Activated naive CD4-positive, alpha-beta T cell (primary cell): ENCODE results near the gene B9D1.
"Not testable (repeated sequence)": the region's sequence is repeated elsewhere in the genome, so short reads cannot be mapped to it uniquely, and the experiment has no call there.

ENCODE experiments used
- DNase-seq, 4 experiments: peaks; one replicate each; lab custom pipeline; 2025; lab: John Stamatoyannopoulos, UW

Gene B9D1

GRCh38 chr17:19359151-19359550 lies 3.4 kb downstream of the B9D1 start:
- DNase-seq = no peak

DNA sequence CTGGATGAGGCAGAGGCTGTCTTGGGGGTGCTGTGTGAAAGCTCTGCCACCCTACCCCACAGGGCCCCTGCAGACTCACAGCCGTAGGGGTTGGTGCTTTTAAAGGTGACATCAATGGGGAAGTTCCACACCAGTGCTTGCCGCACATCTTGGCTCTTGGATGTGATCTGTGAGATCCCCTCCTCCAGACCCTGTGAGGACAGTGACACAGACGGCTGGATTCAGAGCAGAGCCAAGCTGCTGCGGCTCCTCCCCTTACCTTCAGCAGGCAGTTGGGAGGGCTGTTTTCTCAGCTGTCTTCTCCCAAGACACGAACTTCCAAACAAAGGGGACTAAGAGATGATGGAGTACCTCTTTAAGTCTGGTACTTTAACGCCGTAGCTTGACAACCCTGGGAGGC lies 4.8 kb downstream of the B9D1 start:
- no peak for DNase-seq

GRCh38 chr17:19357351-19357750 lies 5.2 kb downstream of the B9D1 start:
- no peak for DNase-seq

GRCh38 chr17:19354748-19355147 lies 7.8 kb downstream of the B9D1 start:
- no peak for DNase-seq

DNA sequence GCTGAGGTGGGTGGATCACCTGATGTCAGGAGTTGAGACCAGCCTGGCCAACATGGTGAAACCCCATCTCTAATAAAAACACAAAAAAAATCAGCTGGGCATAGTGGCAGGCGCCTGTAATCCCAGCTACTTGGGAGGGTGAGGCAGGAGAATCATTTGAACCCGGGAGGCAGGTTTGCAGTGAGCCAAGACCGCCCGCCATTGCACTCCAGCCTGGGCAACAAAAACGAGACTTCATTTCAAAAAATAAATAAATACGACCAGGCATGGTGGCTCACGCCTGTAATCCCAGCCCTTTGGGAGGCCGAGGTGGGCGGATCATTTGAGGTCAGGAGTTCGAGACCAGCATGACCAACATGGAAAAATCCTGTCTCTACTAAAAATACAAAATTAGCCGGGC lies 9.1 kb downstream of the B9D1 start:
- not testable (repeated sequence) for DNase-seq

GRCh38 chr17:19348806-19349205 lies 13.7 kb downstream of the B9D1 start:
- DNase-seq = no peak

DNA sequence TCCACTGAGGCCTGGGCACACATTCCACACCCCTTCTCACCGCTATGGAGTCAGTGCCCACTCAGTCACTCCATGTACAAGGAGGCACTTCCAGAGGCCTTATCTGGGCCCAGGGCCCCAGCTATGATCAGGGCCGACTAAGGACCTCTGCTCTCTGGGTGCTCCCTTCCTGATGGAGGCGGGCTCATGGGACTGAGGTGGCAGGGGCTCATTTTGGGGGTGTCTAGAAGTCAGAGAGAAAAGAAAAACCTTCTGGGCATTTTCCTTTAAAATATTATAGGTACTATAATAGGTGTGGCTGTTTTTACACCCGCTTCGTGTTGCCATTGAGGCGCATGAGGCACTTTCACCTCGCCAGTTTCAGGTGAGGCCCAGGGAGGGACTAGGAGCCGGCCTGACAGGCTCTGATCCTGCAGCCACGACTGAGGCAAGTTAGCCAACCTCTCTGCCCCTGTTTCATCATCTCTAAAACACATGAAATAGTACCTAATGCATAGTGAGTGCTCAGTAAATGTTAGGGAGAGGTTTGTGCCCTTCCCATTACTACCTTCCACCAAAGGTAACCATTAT lies 14.4 kb downstream of the B9D1 start:
- no peak for DNase-seq

DNA sequence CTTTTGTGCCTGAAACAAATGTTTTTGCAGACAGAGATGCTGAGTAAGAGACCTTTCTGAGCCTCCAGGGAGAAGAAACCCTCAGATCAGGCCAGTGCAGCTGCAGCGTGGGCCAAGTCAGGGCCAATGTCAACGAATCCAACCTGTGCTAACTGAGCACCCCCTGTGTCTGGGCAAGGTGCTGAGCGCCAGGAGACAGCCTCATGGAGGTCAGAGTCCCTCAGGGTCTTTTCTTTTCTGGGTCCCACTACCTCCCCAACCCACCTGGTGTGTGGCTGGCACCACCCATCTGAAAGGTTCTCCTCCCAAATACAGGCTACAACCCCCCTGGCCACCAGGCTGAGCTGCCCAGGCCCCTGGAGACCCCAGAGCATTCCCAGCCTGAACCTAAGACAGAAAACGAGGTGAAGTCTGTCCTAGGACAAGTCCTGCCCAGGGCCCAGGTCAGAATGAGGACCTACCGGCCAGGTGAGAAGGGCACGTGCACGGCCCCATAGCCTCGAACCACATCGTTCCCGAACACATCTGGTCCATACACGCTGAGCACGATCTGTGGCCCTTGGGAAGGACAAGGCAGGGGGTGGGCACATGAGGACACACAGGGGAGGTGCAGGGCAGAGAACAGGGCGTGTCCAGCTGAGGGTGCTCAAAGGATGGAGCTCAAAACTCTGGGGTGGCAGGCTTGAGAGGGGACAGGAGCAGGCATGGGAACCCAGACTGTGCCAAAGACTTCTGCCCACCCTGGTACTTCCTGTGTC lies 15.0 kb downstream of the B9D1 start:
- no peak for DNase-seq

DNA sequence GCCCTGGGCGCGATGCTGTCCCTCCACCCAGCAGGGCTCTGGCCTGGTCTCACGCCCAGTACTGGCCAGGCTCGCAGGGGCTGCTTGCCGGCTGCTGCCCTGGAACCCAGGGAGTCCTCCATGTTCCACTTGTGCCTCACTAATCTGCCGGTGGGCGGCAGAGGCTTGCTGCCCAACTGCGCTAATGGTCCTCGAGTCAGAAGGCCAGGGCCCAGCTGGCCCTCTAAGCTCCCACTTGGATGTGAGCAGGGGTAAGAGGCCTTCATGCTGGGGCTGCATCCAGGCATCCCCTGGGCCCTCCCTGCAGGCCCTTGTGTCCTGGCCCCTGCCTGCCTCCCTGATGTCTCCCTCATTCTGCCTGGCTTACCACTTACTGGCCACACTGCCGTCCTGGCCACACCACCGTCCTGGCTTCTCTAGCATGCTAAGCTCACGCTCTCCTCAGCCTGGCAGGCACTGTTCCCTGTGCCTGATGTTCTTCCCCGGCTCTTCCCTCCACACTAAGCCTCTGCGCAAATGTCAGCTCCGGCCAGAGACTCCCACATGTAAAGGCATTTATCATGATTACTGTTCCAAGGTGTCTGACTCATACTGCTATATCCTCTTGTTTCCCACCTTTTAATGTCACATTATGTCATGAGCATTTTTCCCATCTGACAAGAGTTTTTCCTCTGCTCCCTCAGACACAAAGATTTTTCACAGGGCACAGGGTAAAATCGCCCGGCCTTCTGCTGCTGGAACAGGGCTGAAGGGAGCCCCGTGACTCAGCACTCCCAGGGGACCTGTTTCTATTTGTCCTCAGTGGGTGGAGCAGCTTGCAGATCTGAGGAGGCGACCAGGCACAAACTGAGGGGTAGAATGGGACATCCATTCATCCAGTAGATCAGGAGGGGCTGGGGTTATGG lies 15.9 kb downstream of the B9D1 start:
- no peak for DNase-seq

- DNase-seq = no peak
Measured at GRCh38 chr17:19345486-19346350, 16.8 kb downstream of the B9D1 start.

DNA sequence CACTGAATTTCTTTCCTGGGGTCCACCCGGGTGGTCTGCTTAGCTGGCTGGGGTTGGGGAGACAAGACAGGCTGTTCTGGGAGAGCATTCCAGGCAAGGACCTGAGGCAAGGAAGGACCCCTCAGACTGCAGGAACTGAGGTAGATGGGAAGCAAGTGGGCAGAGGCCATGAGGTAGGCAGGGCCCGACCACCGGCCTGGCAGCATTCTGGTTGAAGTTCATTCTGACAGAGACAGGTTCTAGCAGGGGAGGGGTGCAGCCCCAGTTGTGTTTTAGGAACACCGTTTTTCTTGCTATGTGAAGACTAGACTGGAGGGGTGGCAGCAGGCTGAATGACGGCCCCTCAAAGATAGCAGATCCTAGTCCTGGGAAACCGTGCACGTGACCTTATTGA lies 17.5 kb downstream of the B9D1 start:
- no peak for DNase-seq

GRCh38 chr17:19344311-19345066 lies 18.0 kb downstream of the B9D1 start:
- no peak for DNase-seq

- DNase-seq = no peak
Measured at GRCh38 chr17:19343671-19344151, 18.8 kb downstream of the B9D1 start.

DNA sequence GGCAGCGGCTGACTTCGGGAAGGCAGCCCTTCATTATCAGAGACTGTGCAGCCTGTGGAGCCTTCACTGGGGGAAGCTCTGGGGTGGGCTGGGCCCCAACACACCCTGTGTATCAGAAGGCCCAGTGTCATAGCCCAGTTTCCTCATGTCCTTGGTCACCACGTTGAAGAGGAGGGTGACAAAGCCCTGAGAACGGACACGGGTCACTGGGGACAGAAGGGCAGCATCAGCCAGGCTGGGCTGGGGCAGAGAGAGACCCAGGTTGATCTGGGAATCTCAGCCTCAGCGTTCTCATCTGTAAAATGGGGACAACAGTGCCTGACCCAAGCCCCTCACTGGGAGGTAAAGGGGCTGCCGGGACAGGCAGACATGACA lies 19.3 kb downstream of the B9D1 start:
- no peak for DNase-seq

DNA sequence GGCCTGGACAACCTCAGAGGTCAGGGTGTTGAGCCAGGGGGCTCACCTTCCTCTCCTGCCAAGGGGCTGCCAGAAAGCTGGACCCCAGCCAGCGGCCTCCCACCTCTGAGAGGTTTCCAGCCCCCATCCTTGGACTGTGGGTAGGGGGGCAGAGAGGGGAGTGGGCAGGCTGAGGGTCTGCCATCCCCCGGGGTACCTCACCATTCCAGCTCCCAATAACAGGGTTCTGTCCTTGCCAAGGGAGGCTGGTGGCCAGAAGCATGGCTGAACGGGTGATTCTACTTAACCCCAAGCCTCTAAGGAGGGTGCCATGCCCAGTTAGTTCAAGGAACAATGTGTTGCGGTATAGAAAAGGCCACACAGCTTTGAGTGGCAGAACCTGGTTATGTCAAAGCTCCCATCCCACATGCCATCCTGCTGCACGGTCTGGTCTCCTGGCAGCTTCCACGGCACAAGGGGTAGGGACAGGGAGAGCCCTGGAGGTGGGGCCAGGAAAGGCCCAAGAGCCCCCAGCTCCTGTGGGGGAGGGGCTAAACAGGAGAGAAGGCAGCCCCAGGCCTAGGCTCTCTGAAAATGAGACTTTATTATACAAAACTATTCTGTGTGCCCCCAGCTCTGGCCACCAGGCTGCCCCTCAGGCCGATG lies 19.8 kb downstream of the B9D1 start:
- no peak for DNase-seq

- no peak for DNase-seq
Measured at GRCh38 chr17:19341641-19342610, 20.6 kb downstream of the B9D1 start.

DNA sequence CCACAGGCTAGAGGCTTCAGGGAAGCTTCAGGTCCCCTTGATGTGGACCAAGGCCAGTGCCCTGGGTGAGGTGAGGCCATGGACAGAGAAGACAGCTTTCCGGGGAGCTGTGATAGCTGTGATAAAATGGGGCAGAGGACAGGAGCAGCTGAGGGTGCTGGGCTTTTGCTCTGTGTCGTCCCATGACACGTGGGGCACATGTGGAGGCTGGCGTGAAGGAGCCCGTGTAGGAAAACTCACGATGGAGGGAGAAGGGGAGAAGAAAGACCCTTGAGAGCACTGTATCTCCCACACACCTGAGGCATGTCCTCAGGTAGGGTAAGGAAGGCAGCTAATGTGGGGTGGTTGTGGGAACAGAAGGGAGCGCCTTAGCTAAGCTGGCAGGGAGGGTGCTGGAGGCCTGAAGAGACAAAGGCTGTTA lies 21.3 kb downstream of the B9D1 start:
- DNase-seq = no peak

GRCh38 chr17:19339341-19339815 lies 23.1 kb downstream of the B9D1 start:
- no peak for DNase-seq
